Peyer's patch (tissue), 4 donors: ENCODE results near the gene TMBIM1.

Source experiments
- POLR2A ChIP-seq, 2 donors: fragments of 450-650 bp; IDR thresholded peaks; one replicate each; pipeline ENCODE4 v1.5.1; 2017; ENCODE audit warnings: antibody characterized with exemption in 2 of 2, mild to moderate bottlenecking in 2 of 2, moderate library complexity in 2 of 2
- TF ChIP-seq, protein P1 (sequence below), 6 experiments: fragments of 450-650 bp in 4 of 6; fragments of 200-600 bp in 2 of 6; sonication (generic) in 1 of 6; IDR thresholded peaks; one replicate each; pipeline ENCODE4 v1.5.1; 2017 to 2019; ENCODE audit warnings: antibody characterized with exemption in 6 of 6, mild to moderate bottlenecking in 3 of 6, moderate library complexity in 1 of 6

DNA sequence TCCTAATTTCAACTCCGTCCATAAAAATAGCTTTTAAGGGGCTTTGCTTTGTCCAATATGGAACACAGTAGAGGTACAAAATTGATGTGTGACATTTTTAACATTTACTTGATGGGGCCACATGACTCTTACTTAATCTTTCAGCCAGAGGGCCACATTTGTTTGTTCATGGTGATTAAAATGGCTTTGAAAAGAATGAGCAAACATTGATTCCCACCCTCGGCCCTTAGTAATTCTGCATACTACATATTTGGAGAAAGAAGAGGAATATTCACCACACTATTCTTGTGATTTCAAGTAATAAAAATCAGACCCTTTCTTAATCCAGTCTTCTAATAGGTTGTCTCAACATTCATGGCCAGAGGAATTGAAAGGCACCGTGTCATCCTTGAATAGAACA, 57.8 kb downstream of the TMBIM1 start:
- TF ChIP-seq, protein P1, sequence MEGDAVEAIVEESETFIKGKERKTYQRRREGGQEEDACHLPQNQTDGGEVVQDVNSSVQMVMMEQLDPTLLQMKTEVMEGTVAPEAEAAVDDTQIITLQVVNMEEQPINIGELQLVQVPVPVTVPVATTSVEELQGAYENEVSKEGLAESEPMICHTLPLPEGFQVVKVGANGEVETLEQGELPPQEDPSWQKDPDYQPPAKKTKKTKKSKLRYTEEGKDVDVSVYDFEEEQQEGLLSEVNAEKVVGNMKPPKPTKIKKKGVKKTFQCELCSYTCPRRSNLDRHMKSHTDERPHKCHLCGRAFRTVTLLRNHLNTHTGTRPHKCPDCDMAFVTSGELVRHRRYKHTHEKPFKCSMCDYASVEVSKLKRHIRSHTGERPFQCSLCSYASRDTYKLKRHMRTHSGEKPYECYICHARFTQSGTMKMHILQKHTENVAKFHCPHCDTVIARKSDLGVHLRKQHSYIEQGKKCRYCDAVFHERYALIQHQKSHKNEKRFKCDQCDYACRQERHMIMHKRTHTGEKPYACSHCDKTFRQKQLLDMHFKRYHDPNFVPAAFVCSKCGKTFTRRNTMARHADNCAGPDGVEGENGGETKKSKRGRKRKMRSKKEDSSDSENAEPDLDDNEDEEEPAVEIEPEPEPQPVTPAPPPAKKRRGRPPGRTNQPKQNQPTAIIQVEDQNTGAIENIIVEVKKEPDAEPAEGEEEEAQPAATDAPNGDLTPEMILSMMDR (IDR thresholded peaks at IDR 0.05): no peak
- TF ChIP-seq POLR2A (IDR thresholded peaks at IDR 0.05): no peak
